Thymus (tissue), 11 donors: ENCODE measurements around the gene TMEM87B. TPM values are rescaled to one million over a fixed set of nuclear protein-coding genes. Genes with fewer than 3 reads are reported as not detected.
A peak's percentile ranks its signal among the peaks of the same experiment; 100 is the strongest.
"Not testable (repeated sequence)": the region's sequence is repeated elsewhere in the genome, so short reads cannot be mapped to it uniquely, and the experiment has no call there.

Experiments used
- DNase-seq, 9 donors: peaks; one replicate each; pipeline ENCODE4 v3.0.0-alpha.2; 2013; ENCODE audit warnings: low spot score in 9 of 9, low read depth in 6 of 9, missing footprints in 1 of 9
- H3K27ac ChIP-seq, 2 donors: one replicate each; pipeline ENCODE4 v1.5.1; 2013; ENCODE audit warnings: control low read depth in 1 of 2, low read depth in 1 of 2, low read length in 1 of 2, mild to moderate bottlenecking in 1 of 2, moderate library complexity in 1 of 2
- H3K27me3 ChIP-seq, 2 donors: one replicate each; pipeline ENCODE4 v1.5.1; 2013; ENCODE audit warnings: low read length in 1 of 2; ENCODE audit not compliant: control insufficient read depth in 2 of 2, insufficient read depth in 1 of 2
- H3K36me3 ChIP-seq, 2 donors: one replicate each; pipeline ENCODE4 v1.5.1; 2013; ENCODE audit warnings: low read length in 1 of 2, mild to moderate bottlenecking in 1 of 2, moderate library complexity in 1 of 2; ENCODE audit not compliant: control insufficient read depth in 2 of 2, insufficient read depth in 2 of 2
- H3K4me1 ChIP-seq, 2 donors: one replicate each; pipeline ENCODE4 v1.5.1; 2013; ENCODE audit warnings: low read length in 2 of 2; ENCODE audit not compliant: control insufficient read depth in 2 of 2, insufficient read depth in 2 of 2
- H3K4me3 ChIP-seq, 2 donors: one replicate each; pipeline ENCODE4 v1.5.1; 2013; ENCODE audit warnings: low read length in 2 of 2, control low read depth in 1 of 2, mild to moderate bottlenecking in 1 of 2
- H3K9me3 ChIP-seq, 2 donors: one replicate each; pipeline ENCODE4 v1.5.1; 2013; ENCODE audit warnings: low read length in 1 of 2, mild to moderate bottlenecking in 1 of 2; ENCODE audit not compliant: control insufficient read depth in 2 of 2, insufficient read depth in 1 of 2
- WGBS: extraction: QIAGEN DNeasy Blood & Tissue Kit; methylation state at CpG from one replicate; pipeline ENCODE4 v1.1.7; 2013; 5-methylcytosine and 5-hydroxymethylcytosine counted together
- polyA plus RNA-seq: library from polyadenylated mRNA; stranded (reverse); fragments of 200-250 nt; gene quantifications from one replicate; pipeline ENCODE4 v1.2.3, GENCODE V29; 2013
- total RNA-seq: library from RNA; stranded (reverse); fragments of 120-200 nt; gene quantifications from one replicate; pipeline ENCODE4 v1.2.4, GENCODE V29; 2013
- donor health status: healthy.

TMEM87B gene
- total and polyA plus RNA-seq, 2 donors, result 13.1 to 18.6 TPM

- Histone ChIP-seq H3K4me1 (peaks cover 0 to 2% of the 10 kb centered on the region in 2 donors), H3K36me3 (no peaks in the 10 kb centered on the region), H3K9me3 (no peaks in the 10 kb centered on the region), H3K4me3 (no peak overlapping the region), H3K27me3 (no peaks in the 10 kb centered on the region), H3K27ac (no peak overlapping the region)
- WGBS, result 98% methylated on average over 3 of the region's 3 CpGs
- DNase-seq, result no peak
Observed at GRCh38 chr2:112027767-112028166, 27.3 kb upstream of the TMEM87B start.

- no peak for DNase-seq
- Histone ChIP-seq H3K27ac (no peak overlapping the region), H3K36me3 (no peaks in the 10 kb centered on the region), H3K4me3 (no peak overlapping the region), H3K27me3 (no peaks in the 10 kb centered on the region), H3K9me3 (no peaks in the 10 kb centered on the region), H3K4me1 (no peaks in the 10 kb centered on the region)
- WGBS, result 95% methylated on average over 2 of the region's 2 CpGs
Observed at GRCh38 chr2:112029164-112029563, 25.9 kb upstream of the TMEM87B start.

- Histone ChIP-seq H3K4me1 (no peaks in the 10 kb centered on the region), H3K9me3 (no peaks in the 10 kb centered on the region), H3K4me3 (no peak overlapping the region), H3K27me3 (no peaks in the 10 kb centered on the region), H3K27ac (no peak overlapping the region), H3K36me3 (no peaks in the 10 kb centered on the region)
- 29% methylated on average over 12 of the region's 12 CpGs for WGBS
- DNase-seq, result peak in 1 of 9 donors; percentile 14
Observed at GRCh38 chr2:112031473-112032223, 23.4 kb upstream of the TMEM87B start.

GRCh38 chr2:112032224-112032586 lies 22.9 kb upstream of the TMEM87B start:
- Histone ChIP-seq H3K27ac (no peak overlapping the region), H3K9me3 (no peaks in the 10 kb centered on the region), H3K27me3 (no peaks in the 10 kb centered on the region), H3K36me3 (no peaks in the 10 kb centered on the region), H3K4me3 (no peak overlapping the region), H3K4me1 (no peaks in the 10 kb centered on the region)
- 88% methylated on average over 4 of the region's 4 CpGs for WGBS
- no peak for DNase-seq

- no peaks in the 10 kb centered on the region for H3K27me3 ChIP-seq
- H3K4me1 ChIP-seq, result no peaks in the 10 kb centered on the region
- DNase-seq, result peak in 1 of 9 donors; percentile 35
- WGBS, result 68% methylated on average over 4 of the region's 4 CpGs
- H3K36me3 ChIP-seq, result no peaks in the 10 kb centered on the region
- peak overlapping the region in 1 of 2 donors; percentile 31 for H3K27ac ChIP-seq
- H3K4me3 ChIP-seq, result no peak overlapping the region
- H3K9me3 ChIP-seq, result no peaks in the 10 kb centered on the region
Observed at GRCh38 chr2:112032689-112033465, 22.2 kb upstream of the TMEM87B start.

- no peaks in the 10 kb centered on the region for H3K27me3 ChIP-seq
- no peaks in the 10 kb centered on the region for H3K4me1 ChIP-seq
- no peaks in the 10 kb centered on the region for H3K9me3 ChIP-seq
- H3K36me3 ChIP-seq, result no peaks in the 10 kb centered on the region
- 92% methylated on average over 1 of the region's 1 CpG for WGBS
- DNase-seq, result no peak
- H3K27ac ChIP-seq, result no peak overlapping the region
- no peak overlapping the region for H3K4me3 ChIP-seq
Observed at GRCh38 chr2:112033600-112033999, 21.5 kb upstream of the TMEM87B start.

- H3K27me3 ChIP-seq, result no peaks in the 10 kb centered on the region
- H3K4me1 ChIP-seq, result no peaks in the 10 kb centered on the region
- H3K4me3 ChIP-seq, result no peak overlapping the region
- H3K36me3 ChIP-seq, result no peaks in the 10 kb centered on the region
- WGBS, result 82% methylated on average over 3 of the region's 3 CpGs
- no peak for DNase-seq
- no peak overlapping the region for H3K27ac ChIP-seq
- no peaks in the 10 kb centered on the region for H3K9me3 ChIP-seq
Observed at GRCh38 chr2:112034924-112035323, 20.1 kb upstream of the TMEM87B start.

- 96% methylated on average over 1 of the region's 1 CpG for WGBS
- DNase-seq, result no peak
- Histone ChIP-seq H3K4me3 (no peak overlapping the region), H3K9me3 (no peaks in the 10 kb centered on the region), H3K4me1 (no peaks in the 10 kb centered on the region), H3K36me3 (no peaks in the 10 kb centered on the region), H3K27ac (no peak overlapping the region), H3K27me3 (no peaks in the 10 kb centered on the region)
Observed at GRCh38 chr2:112035786-112036185, 19.3 kb upstream of the TMEM87B start.

- H3K36me3 ChIP-seq, DNase-seq, H3K9me3 ChIP-seq, H3K4me1 ChIP-seq, H3K27me3 ChIP-seq, H3K4me3 ChIP-seq, H3K27ac ChIP-seq: not testable (repeated sequence)
- 96% methylated on average over 12 of the region's 12 CpGs for WGBS
Observed at GRCh38 chr2:112039556-112039955, 15.5 kb upstream of the TMEM87B start.
